Right atrium auricular region (tissue), 2 donors: Measurements from ENCODE around the gene DCAF10. TPM values are rescaled to one million over a fixed set of nuclear protein-coding genes. Genes with fewer than 3 reads are reported as not detected.
"Not testable (repeated sequence)": the region's sequence is repeated elsewhere in the genome, so short reads cannot be mapped to it uniquely, and the experiment has no call there.

Experiments used
- DNase-seq: peaks from one replicate; pipeline ENCODE4 v3.0.0-alpha.2; 2019; ENCODE audit warnings: low spot score
- H3K27ac ChIP-seq, 2 donors: fragments of 200-600 bp; sonication (generic); 1 replicate in 1 of 2; 2 replicates in 1 of 2; pipeline ENCODE4 v1.5.1; 2016 to 2019
- H3K27me3 ChIP-seq, 2 donors: fragments of 200-600 bp; sonication (generic); one replicate each; pipeline versions ENCODE4 v1.5.1 to v1.6.0; 2017 to 2019
- H3K36me3 ChIP-seq: fragments of 200-600 bp; sonication (generic); one replicate; pipeline ENCODE4 v1.5.1; 2016
- H3K4me1 ChIP-seq, 2 donors: fragments of 200-600 bp; sonication (generic); one replicate each; pipeline versions ENCODE4 v1.5.1 to v1.6.0; 2017 to 2019
- H3K4me3 ChIP-seq, 2 donors: fragments of 200-600 bp; sonication (generic); 1 replicate in 1 of 2; 2 replicates in 1 of 2; pipeline ENCODE4 v1.5.1; 2017 to 2019; ENCODE audit warnings: mild to moderate bottlenecking in 1 of 2, moderate library complexity in 1 of 2
- H3K9me3 ChIP-seq, 2 donors: fragments of 200-600 bp; sonication (generic); one replicate each; pipeline ENCODE4 v1.5.1; 2019
- CTCF ChIP-seq, 2 donors: fragments of 200-600 bp; sonication (generic); IDR thresholded peaks; one replicate each; pipeline ENCODE4 v1.5.1; 2019; ENCODE audit warnings: antibody characterized with exemption in 2 of 2
- total RNA-seq, 2 donors: library from RNA; depleted of rRNA; stranded (reverse); fragments of >200 nt; gene quantifications; one replicate each; pipeline ENCODE4 v1.1.0, GENCODE V29; 2016

DCAF10 gene
- total RNA-seq, 2 donors from 2014 or later = 14.1 to 18.2 TPM

- no peak for DNase-seq
- H3K36me3 ChIP-seq = peaks cover 7% of the 10 kb centered on the region
- H3K9me3 ChIP-seq = no peaks in the 10 kb centered on the region
- no peaks in the 10 kb centered on the region for H3K4me1 ChIP-seq
- no peak for TF ChIP-seq CTCF (IDR thresholded peaks at IDR 0.05)
- H3K27me3 ChIP-seq = no peaks in the 10 kb centered on the region
- no peak overlapping the region for H3K27ac ChIP-seq
- H3K4me3 ChIP-seq = no peak overlapping the region
These were observed 80.4 kb downstream of the DCAF10 start for GRCh38 chr9:37880916-37881479.

- not testable (repeated sequence) for H3K27me3 ChIP-seq, H3K4me3 ChIP-seq, H3K27ac ChIP-seq, DNase-seq, H3K9me3 ChIP-seq, H3K4me1 ChIP-seq
- peaks cover 14% of the 10 kb centered on the region for H3K36me3 ChIP-seq
These were observed 87.5 kb downstream of the DCAF10 start for GRCh38 chr9:37887977-37888583.

- Histone ChIP-seq H3K27ac (no peak overlapping the region), H3K9me3 (no peaks in the 10 kb centered on the region), H3K27me3 (no peaks in the 10 kb centered on the region), H3K36me3 (peaks cover 22% of the 10 kb centered on the region), H3K4me3 (no peak overlapping the region), H3K4me1 (no peaks in the 10 kb centered on the region)
- no peak for DNase-seq
- no peak for TF ChIP-seq CTCF (IDR thresholded peaks at IDR 0.05)
These were observed 88.9 kb downstream of the DCAF10 start for GRCh38 chr9:37889536-37889935.

GRCh38 chr9:37891042-37891441 is 90.4 kb downstream of the DCAF10 start:
- not testable (repeated sequence) for H3K27ac ChIP-seq, DNase-seq, H3K27me3 ChIP-seq, H3K4me3 ChIP-seq, H3K9me3 ChIP-seq, H3K4me1 ChIP-seq
- H3K36me3 ChIP-seq = peaks cover 36% of the 10 kb centered on the region

GRCh38 chr9:37892063-37892462 is 91.5 kb downstream of the DCAF10 start:
- Histone ChIP-seq H3K9me3 (no peaks in the 10 kb centered on the region), H3K36me3 (peaks cover 46% of the 10 kb centered on the region), H3K4me1 (no peaks in the 10 kb centered on the region), H3K27ac (no peak overlapping the region), H3K4me3 (no peak overlapping the region), H3K27me3 (no peaks in the 10 kb centered on the region)
- TF ChIP-seq CTCF (IDR thresholded peaks at IDR 0.05) = no peak
- DNase-seq = no peak

- DNase-seq = no peak
- no peaks in the 10 kb centered on the region for H3K9me3 ChIP-seq
- peaks cover 62% of the 10 kb centered on the region for H3K36me3 ChIP-seq
- no peak for TF ChIP-seq CTCF (IDR thresholded peaks at IDR 0.05)
- H3K4me3 ChIP-seq = no peak overlapping the region
- peaks cover 0 to 4% of the 10 kb centered on the region in 2 donors for H3K4me1 ChIP-seq
- no peaks in the 10 kb centered on the region for H3K27me3 ChIP-seq
- H3K27ac ChIP-seq = no peak overlapping the region
These were observed 97.1 kb downstream of the DCAF10 start for GRCh38 chr9:37897665-37898064.

- no peak for DNase-seq
- H3K27ac ChIP-seq = no peak overlapping the region
- no peaks in the 10 kb centered on the region for H3K9me3 ChIP-seq
- TF ChIP-seq CTCF (IDR thresholded peaks at IDR 0.05) = no peak
- H3K36me3 ChIP-seq = peaks cover 54% of the 10 kb centered on the region
- H3K4me3 ChIP-seq = no peak overlapping the region
- H3K27me3 ChIP-seq = no peaks in the 10 kb centered on the region
- peaks cover 0 to 11% of the 10 kb centered on the region in 2 donors for H3K4me1 ChIP-seq
These were observed 98.4 kb downstream of the DCAF10 start for GRCh38 chr9:37899041-37899440.
